ENCODE data around the gene KRT9. TPM values are rescaled to one million over a fixed set of nuclear protein-coding genes. Genes with fewer than 3 reads are reported as not detected.
"Not testable (repeated sequence)": the region's sequence is repeated elsewhere in the genome, so short reads cannot be mapped to it uniquely, and the experiment has no call there.

The KRT9 gene
- total RNA-seq, 1 donor from 2014 or later = 0.79 TPM

DNA sequence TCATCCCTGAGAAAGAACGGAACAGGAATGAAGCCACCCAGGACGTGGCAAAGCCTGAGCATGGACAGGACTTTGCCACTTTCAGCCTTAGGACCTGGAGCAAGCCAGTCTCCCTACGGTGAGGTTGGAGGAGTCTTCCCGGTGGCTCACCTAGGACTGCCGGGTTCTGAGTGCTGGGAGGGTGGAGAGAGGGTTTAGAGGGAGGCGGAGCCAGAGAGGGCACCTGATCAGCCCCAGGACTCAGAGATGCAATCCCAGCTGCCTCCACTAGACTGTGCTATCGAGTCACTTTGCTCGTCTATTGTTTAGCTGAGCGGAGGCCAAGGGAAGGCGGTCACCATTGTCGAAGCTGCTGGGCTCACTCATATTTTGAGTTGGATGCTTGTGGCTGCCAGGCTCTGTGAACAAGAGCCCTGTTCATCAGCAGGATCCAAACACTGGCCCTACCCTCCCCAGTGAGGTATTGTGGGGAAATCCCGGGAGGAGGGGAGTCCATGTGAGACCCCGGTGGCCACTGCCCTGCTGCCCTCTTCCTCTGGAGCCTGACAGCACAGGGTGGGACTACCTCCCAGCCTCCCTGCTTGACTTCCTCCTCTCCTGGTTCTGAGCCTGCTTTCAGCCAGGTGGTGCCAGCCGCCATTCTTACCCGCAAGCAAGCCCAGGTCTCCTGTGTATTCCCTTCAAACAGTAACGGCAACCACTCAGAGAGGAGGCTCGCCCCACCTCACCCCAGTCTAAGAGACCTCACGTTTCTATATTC, 7.8 kb upstream of the KRT9 start:
- peak; percentile 39 for DNase-seq

GRCh38 chr17:41578971-41579370, 7.1 kb upstream of the KRT9 start:
- DNase-seq = no peak

GRCh38 chr17:41578538-41578937, 6.7 kb upstream of the KRT9 start:
- no peak for DNase-seq

- DNase-seq = not testable (repeated sequence)
Measured at GRCh38 chr17:41576740-41577139, 4.9 kb upstream of the KRT9 start.

- DNase-seq = no peak
Measured at GRCh38 chr17:41575336-41575735, 3.5 kb upstream of the KRT9 start.

DNA sequence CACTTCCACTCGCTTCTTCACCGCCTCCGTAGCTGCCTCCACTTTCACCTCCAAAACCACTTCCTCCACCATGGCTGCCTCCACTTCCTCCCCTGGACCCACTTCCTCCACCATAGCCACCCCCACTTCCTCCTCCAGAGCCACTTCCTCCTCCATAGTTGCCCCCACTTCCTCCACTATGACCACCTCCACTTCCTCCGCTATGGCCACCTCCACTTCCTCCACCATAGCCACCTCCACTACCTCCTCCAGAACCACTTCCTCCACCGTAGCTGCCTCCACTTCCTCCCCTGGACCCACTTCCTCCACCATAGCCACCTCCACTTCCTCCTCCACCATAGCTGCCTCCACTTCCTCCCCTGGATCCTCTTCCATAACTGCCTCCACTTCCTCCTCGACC, 4.5 kb downstream of the KRT9 start:
- no peak for DNase-seq

DNA sequence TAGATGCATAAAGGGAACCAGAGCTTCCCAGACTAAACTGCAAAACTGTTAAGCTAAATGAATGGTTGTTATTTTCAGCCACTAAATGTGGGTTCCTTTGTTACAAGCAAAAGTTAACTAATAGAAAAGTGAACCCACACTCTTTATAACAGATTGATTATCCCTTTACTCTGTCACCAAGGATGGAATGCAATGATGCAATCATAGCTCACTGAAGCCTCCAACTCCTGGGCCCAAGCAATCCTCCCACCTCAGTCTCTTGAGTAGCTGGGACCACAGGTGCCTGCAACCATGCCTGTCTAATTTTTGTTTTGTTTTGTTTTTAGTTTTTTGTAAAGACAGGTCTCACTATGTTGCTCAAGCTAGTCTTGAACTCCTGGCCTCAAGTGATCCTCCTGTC, 6.5 kb downstream of the KRT9 start:
- no peak for DNase-seq

DNA sequence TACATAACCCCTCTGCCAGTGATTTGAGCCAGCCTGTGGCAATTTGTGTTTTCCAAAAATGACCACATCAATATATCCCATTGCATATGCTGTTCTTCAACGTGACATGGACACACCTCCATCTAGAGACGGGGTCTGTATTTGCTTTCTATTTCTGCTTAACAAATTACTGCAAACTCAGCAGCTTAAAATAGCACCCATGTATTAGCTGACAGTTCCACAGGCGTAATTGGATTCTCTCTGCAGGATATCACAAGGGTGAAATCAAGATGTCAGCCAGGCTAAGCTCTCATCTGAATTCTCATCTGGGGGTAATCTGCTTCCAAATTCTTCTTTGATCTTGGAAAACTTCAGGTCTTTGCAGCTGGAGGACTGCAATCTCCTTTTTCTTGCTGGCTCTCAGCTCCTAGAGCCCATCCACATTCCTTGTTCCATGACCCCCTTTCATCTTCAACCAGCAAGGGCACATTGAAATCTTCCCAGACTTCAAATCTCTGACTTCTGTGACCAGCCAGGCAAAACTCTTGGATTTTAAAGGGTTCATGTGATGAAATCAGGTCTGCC, 8.2 kb downstream of the KRT9 start:
- DNase-seq = no peak

- no peak for DNase-seq
Measured at GRCh38 chr17:41561554-41561953, 10.3 kb downstream of the KRT9 start.

DNA sequence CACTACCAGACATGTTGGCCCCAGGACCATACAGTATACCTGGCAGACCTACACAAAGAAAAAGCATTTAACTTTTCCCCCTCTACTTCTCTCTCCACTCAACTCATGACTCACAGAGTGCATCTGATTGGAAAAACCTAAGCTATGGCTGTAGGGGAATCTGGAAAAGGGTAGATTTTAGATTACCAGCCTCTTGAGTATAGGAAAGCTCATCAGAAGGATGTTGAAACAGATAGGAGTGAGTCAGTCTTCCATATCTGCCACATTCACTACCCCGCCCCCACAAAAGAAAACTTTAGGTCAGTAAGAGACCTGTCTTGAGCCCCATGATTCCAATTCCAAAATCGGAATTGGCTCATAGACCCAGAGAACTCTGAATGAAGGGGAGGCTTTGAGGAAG, 12.3 kb downstream of the KRT9 start:
- no peak for DNase-seq

DNA sequence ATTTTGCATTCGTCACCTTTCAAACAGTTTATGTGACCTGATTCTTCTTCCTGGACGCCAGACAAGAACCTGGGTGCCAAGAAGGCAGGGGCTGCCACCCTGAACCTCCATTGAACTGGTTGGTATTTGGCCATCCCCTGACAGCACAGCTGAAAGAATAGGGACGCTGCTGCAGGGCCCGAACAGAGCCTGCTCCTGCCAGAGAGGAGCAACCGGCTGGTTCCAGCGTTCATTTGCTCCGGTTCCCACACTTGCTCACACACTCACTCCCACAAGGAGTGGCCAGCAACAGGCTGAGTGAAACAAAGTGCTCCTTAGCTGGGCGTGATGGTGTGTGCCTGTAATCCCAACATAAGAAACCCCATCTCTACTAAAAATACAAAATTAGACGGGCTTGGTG, 14.9 kb downstream of the KRT9 start:
- no peak for DNase-seq

- no peak for DNase-seq
Measured at GRCh38 chr17:41556306-41556705, 15.6 kb downstream of the KRT9 start.

- no peak for DNase-seq
Measured at GRCh38 chr17:41555105-41555887, 16.6 kb downstream of the KRT9 start.

GRCh38 chr17:41553987-41554680, 17.7 kb downstream of the KRT9 start:
- no peak for DNase-seq

DNA sequence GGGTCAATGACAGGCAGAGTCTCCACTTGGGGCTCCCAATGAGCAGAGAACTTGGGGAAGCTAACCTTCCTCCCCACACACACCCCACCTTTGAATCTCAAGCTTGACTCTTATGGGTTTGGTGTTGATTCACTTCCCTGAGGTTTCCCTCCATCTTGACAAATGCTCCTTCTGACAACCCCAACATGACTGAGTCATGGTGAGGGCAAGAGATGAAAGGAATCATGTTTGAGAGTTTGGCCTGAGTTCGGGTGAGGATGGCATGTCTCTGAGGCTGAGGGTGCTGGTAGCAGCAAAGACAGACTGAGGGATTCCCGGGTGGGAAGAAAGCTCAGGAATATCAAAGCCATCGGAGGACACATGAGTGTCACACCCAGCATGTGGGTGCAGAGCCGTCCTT, 18.7 kb downstream of the KRT9 start:
- no peak for DNase-seq

- DNase-seq = no peak
Measured at GRCh38 chr17:41552455-41552854, 19.4 kb downstream of the KRT9 start.

- no peak for DNase-seq
Measured at GRCh38 chr17:41551365-41551764, 20.5 kb downstream of the KRT9 start.

GRCh38 chr17:41549596-41550039, 22.2 kb downstream of the KRT9 start:
- DNase-seq = no peak

DNA sequence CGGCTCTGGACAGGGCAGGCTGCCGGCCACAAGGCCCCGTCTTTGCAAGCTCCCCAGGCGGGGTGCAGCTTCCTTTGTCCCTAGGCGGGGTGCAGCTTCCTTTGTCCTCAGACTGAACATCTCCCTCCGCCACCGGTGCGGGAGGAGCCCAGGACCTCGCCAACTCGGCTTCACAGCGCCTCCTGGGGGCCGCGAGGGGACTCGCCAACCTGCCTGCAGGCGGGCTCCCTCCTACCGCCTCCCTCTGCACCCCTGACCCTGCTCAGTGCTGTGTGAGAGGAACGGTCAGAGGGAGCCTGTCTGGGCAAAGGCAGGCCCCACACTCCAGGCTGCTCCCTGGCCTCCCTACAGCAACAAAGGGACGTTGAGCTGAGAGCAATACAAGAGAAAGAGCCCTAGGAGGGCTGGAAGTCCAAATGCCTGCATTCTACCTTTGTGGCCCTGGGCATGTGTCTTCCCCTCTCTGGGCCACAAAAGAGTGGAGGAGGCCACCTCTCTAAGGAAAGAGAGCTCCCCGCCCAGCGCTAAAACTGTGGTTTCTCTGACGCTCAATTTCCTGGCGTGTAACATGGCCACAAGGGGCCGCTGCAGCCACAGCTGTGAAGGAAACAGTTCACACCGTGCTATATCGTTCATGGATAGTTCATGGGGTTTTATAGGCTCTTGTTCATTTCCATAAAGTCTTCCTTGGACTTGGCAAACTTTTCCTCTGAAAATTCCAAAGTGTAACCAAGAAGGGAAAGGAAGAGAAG, 22.8 kb downstream of the KRT9 start:
- DNase-seq = peak; percentile 78

GRCh38 chr17:41547921-41548843, 23.7 kb downstream of the KRT9 start:
- no peak for DNase-seq

GRCh38 chr17:41547378-41547841, 24.4 kb downstream of the KRT9 start:
- no peak for DNase-seq

Data from skin of body (tissue), 2 donors.